ENCODE results near the gene ANKRD53.

The ANKRD53 gene

GRCh38 chr2:70965506-70965905 lies 12.9 kb upstream of the ANKRD53 start:
- no peak for DNase-seq

DNA sequence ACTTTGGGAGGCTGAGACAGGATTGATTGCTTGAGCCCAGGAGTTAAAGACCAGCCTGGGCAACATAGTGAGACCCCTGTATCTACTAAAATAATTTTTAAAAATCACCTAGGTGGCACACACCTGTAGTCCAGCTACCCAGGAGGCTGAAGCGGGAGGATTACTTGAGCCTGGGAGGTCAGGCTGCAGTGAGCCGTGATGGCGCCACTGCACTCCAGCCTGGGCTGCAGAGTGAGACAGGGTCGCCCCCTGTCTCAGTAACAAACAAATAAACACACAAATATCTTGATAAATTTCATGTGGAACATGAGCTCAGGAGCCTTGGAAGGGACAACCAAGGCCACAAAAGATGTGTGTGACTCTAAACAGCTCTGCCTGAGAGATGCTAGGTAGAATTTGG lies 11.7 kb upstream of the ANKRD53 start:
- no peak for DNase-seq

DNA sequence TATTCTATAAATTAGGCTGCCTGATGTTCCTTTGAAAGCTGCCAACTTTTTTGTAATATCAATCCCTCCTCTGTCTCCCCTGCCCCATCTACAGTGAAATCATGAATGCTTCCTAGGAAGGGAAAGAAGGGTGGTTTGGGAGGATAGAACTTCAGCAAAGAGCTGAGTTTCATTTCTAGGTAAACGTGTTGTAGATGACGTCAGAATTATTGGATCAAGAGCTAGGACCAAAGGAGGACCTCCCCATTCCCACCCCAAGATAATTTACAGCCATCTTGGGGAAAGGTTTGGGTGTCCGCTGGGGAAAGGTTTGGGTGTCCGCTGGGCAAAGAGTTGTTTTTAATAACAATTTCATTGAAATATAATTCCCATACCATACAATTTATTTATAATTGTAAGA lies 11.2 kb upstream of the ANKRD53 start:
- no peak for DNase-seq

DNA sequence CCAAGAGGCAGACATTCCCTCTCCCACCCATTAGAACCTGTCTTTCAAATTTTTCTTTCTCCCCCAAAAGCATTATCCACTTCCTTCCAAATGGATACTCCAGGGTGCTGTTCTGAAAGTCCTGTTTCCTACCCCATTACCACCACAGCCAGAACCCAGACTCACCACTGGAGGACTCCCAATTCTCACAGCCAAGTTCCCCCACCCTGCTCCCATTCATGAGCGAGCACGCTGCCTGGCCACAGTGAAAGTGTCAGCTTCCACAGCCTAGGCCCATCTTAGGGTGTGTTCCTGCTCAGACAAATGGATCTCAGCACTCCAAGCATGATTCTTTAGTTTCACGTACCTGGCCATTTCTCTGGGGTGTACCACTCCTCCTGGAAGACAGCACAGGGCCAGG lies 3.8 kb upstream of the ANKRD53 start:
- DNase-seq = no peak

- DNase-seq = no peak
Measured at GRCh38 chr2:70975237-70975636, 3.2 kb upstream of the ANKRD53 start.

- DNase-seq = peak; percentile 45
Measured at GRCh38 chr2:70977605-70978205, 725 bp upstream of the ANKRD53 start.

- no peak for DNase-seq
Measured at GRCh38 chr2:70979180-70979488, 704 bp downstream of the ANKRD53 start.

DNA sequence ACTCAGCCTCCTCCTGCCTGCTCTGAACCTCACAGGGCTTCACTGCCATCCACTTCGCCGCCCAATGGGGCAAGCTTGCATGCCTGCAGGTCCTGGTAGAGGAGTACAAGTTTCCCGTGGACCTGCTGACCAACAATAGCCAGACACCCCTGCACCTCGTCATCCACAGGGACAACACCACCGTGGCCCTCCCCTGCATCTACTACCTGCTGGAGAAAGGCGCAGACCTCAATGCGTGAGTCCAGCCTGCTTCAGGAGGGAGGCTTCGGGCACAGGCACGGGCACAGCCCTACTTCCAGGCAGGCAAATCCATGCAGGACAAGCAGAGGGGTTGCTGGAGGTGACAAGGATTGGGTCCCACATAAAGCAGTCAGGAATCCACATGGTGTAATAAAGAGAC lies 1.2 kb downstream of the ANKRD53 start:
- no peak for DNase-seq

DNA sequence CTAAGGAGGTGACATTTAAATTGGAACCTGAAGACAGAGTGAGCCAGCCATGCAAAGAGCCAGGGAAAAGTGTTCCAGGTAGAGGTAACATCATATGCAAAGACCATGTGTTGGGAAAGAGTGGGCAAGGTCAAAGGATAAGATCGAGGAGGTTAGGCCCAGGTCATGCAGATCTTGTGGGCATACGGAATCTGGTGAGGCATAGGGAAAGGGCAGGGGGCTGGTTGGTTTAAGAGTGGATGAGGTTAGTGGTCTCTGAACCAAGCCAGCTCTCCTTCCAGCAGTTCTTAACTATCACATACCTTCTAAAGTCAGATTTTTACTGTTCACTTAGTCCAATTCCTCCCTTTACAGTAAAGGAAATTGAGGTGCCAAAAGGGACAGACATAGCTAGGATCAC lies 3.0 kb downstream of the ANKRD53 start:
- DNase-seq = no peak

- no peak for DNase-seq
Measured at GRCh38 chr2:70981866-70982810, 3.7 kb downstream of the ANKRD53 start.

DNA sequence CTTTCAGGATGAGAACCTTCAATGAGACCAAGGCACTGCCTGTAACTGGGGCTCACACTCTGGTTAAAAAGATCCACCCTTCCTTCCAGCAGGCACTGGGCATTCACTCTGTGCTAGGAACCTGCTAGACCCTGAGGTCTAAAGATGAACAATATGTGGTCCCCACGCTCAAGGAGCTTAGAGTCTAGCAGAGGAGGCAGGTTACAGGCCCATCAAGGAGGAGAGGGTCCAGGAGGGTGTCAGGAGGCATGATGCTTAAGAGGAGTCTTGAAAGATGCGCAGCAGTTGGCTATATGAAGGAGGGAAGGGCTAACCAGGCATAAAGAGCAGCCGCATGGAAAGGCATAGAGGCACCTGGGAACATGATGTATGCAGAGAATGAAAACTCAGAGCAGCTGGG lies 4.5 kb downstream of the ANKRD53 start:
- DNase-seq = no peak

- no peak for DNase-seq
Measured at GRCh38 chr2:70983506-70984227, 5.2 kb downstream of the ANKRD53 start.

DNA sequence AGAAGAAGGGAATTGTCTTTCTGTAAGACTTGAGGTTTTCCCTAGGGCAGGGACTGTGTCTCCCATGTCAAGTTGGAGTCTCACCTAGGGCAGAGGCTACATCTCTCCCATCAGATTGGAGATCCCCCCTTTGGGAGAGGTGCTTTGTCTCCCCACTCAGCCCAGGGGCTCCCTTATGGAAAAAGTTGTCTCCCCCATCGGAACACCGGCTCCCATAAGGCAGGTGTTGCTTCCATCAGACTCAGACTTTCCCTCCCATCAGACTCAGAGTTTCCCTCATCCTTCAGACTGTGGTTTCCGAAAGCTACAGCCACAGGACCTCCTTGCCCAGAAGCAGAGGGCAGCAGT lies 5.8 kb downstream of the ANKRD53 start:
- DNase-seq = no peak

- DNase-seq = no peak
Measured at GRCh38 chr2:70984576-70985282, 6.3 kb downstream of the ANKRD53 start.

DNA sequence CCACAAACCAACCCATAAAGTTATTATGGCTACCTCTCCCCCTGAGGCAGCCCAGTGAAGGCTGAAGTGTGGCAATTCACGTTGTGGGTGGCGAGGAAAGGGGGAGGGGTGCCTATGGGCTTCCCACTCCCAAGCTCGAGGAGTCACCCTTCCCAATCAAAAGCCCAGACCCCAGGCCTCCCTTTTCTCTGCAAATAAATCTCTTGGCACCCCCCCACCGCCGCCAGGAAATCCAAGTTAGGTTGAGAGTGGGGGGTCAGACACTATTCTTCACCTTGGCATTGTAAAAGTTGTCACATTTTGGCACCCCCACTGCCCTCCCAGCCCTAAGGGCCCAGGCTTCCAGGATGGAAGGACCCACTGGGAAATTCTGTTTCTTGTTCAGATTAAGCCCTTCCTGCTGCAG lies 6.9 kb downstream of the ANKRD53 start:
- DNase-seq = no peak

DNA sequence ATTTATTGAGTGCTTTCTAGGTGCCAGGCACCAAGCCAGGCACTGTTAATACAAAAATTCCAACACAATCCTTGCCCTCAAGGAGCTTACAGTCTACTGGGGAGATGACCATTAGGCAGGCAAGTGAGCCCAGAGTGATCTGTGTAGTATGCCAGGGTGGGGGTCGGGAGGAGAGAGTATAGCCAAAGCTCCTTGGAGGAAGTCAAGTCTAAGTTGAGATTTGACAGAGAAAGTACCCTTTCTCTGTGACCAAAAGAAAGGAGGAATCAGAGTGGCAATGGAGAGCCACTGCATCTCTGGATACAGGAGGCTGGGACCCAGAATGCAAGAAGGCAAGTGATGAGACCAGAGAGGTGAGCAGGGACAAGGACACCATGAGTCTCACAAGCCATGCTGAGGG lies 7.5 kb downstream of the ANKRD53 start:
- no peak for DNase-seq

DNA sequence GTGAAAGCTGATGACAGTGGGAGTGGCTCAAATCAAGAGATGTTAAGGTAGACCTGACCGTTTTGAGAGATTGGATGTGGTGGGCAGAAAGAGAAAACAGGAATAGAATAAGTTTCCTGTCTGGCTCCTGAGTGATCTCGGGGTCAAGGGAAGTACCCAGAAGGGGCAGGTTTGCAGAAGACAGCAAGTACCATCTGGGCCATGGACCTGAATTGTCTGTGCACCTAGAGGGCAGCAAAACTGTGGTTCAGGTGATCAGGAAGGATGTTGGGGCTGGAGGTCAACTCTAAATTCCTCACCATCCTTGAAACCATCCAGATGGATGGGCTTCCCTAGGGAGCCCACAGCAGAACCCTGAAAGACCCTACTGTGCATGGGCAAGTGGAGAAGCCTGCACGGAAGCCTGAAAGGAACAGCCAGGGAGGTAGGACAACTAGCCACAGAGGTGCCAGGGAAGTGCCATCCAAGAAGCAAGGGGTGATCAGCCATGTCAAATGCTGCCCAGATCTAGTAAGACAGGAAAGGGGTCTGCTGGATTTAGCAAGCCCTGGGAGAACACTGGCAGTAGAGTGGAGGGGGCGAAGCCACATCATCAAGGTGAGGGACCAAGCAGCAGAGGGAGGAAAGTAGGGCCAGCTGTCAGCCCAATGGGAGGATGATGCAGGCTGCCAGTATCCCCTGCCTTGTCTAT lies 8.2 kb downstream of the ANKRD53 start:
- DNase-seq = no peak

- DNase-seq = no peak
Measured at GRCh38 chr2:70987386-70987785, 9.0 kb downstream of the ANKRD53 start.

DNA sequence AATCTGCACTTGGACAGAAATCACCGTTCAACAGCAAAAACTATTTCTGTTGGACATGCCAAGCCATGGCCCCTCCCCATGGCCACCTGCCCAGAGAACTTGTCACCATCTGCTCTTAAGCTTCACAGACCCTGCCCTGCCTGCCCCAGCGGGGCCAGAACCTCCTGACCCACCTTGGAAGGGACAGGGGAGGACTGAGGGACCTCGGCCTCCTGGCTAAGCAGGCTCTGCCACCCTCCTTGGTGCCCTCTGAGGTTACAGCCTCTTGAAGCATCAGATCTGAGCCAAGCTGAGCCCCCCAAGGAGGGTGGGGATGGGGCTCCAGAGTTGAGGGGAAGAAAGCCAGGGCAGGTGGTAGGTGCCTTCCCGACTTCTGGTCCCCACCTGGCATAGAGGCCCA lies 9.7 kb downstream of the ANKRD53 start:
- no peak for DNase-seq

- DNase-seq = no peak
Measured at GRCh38 chr2:70988726-70989648, 10.6 kb downstream of the ANKRD53 start.

DNA sequence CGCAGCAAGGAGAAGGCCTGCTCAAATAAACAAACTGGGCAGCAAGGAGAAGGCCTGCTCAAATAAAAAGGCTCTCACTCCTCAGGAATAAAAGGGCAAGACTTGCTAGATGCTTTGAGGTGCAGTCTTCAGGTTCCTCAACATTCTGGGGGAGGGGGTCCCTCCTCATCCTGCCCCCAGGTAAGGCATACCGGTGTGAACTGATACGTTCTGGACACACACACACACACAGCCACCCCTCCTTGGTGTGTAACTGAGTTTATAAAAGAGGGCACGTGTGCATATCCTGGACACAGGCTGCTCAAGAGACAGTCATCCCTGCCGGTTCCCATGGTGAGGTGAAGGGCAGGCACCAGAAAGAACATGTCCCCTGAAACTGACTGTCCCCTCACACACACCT lies 11.8 kb downstream of the ANKRD53 start:
- no peak for DNase-seq

DNA sequence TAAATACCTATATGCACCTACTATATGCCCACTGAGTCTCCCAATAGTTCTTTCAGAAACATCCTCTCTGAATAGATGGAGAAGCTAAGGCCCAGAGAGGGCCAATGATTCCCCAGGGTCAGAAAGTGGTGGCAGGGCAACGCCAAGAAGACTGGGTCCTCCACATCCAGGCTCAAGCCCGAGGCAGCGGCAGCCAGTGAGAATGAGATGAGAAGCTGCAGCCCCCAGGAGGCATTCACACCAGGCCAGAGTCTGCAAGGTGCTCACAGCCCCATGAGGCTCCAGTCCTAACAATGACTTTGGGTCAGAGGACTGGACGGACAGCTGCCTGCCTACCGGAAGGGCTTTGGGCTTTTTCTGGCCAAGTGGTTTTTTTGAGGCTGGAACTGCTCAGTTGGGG lies 12.7 kb downstream of the ANKRD53 start:
- no peak for DNase-seq

Measured in NCI-H1105 treated with DMSO at 0.1 percent for 48 hours (cell line).